Ecto neural progenitor cell (in vitro differentiated cells): ENCODE measurements around the gene COPS3.
A peak's percentile ranks its signal among the peaks of the same experiment; 100 is the strongest.

Experiments
- DNase-seq: peaks from one replicate; pipeline ENCODE4 v3.0.0-alpha.2; 2018; ENCODE audit warnings: low spot score

Gene COPS3

GRCh38 chr17:17280613-17281549, at the start of gene COPS3:
TSS of gene COPS3 (minus strand) at chr17:17281246. CDS start at chr17:17281186, 60 bp downstream.
- peak; percentile 99 for DNase-seq

GRCh38 chr17:17328251-17328650, 47.2 kb upstream of the COPS3 start:
- DNase-seq, result no peak

GRCh38 chr17:17326275-17326875, 45.3 kb upstream of the COPS3 start:
- DNase-seq, result peak; percentile 70

GRCh38 chr17:17325816-17326215, 44.8 kb upstream of the COPS3 start:
- no peak for DNase-seq

GRCh38 chr17:17325228-17325627, 44.2 kb upstream of the COPS3 start:
- DNase-seq, result no peak

GRCh38 chr17:17324616-17325015, 43.6 kb upstream of the COPS3 start:
- DNase-seq, result no peak

GRCh38 chr17:17322516-17323510, 41.8 kb upstream of the COPS3 start:
- DNase-seq, result no peak

GRCh38 chr17:17321356-17322025, 40.4 kb upstream of the COPS3 start:
- DNase-seq, result no peak

GRCh38 chr17:17320911-17321220, 39.8 kb upstream of the COPS3 start:
- no peak for DNase-seq

- no peak for DNase-seq
Measured at GRCh38 chr17:17320188-17320910, 39.3 kb upstream of the COPS3 start.

GRCh38 chr17:17315142-17315821, 34.2 kb upstream of the COPS3 start:
- DNase-seq, result no peak

- no peak for DNase-seq
Measured at GRCh38 chr17:17314501-17315071, 33.5 kb upstream of the COPS3 start.

- DNase-seq, result peak; percentile 56
Measured at GRCh38 chr17:17313350-17313991, 32.4 kb upstream of the COPS3 start.

- no peak for DNase-seq
Measured at GRCh38 chr17:17309356-17309755, 28.3 kb upstream of the COPS3 start.

GRCh38 chr17:17305281-17305801, 24.3 kb upstream of the COPS3 start:
- DNase-seq, result peak; percentile 44

GRCh38 chr17:17304521-17304985, 23.5 kb upstream of the COPS3 start:
- DNase-seq, result no peak

- DNase-seq, result peak; percentile 42
Measured at GRCh38 chr17:17303847-17304490, 22.9 kb upstream of the COPS3 start.

- peak; percentile 88 for DNase-seq
Measured at GRCh38 chr17:17303010-17303846, 22.2 kb upstream of the COPS3 start, which contains the start of gene NT5M. TSS of gene NT5M (plus strand) at chr17:17303373. CDS start at chr17:17303551, 178 bp downstream.
